Hepatocyte (in vitro differentiated cells): ENCODE results near the gene MCF2L.

ENCODE experiments used
- EZH2 ChIP-seq: fragments of 200-600 bp; sonication (generic); IDR thresholded peaks from 2 replicates; pipeline ENCODE4 v1.6.1; 2016; ENCODE audit warnings: antibody characterized with exemption, mild to moderate bottlenecking, borderline replicate concordance
- EZH2phosphoT487 ChIP-seq: fragments of 200-600 bp; sonication (generic); IDR thresholded peaks from one replicate; pipeline ENCODE4 v1.6.1; 2018; ENCODE audit warnings: antibody characterized with exemption, mild to moderate bottlenecking, low read depth, moderate library complexity; ENCODE audit not compliant: unreplicated experiment, severe bottlenecking
- TF ChIP-seq, protein P1 (sequence below): fragments of 200-600 bp; sonication (generic); IDR thresholded peaks from 2 replicates; pipeline ENCODE4 v1.5.1; 2016; ENCODE audit warnings: antibody characterized with exemption, mild to moderate bottlenecking; ENCODE audit not compliant: poor library complexity

DNA sequence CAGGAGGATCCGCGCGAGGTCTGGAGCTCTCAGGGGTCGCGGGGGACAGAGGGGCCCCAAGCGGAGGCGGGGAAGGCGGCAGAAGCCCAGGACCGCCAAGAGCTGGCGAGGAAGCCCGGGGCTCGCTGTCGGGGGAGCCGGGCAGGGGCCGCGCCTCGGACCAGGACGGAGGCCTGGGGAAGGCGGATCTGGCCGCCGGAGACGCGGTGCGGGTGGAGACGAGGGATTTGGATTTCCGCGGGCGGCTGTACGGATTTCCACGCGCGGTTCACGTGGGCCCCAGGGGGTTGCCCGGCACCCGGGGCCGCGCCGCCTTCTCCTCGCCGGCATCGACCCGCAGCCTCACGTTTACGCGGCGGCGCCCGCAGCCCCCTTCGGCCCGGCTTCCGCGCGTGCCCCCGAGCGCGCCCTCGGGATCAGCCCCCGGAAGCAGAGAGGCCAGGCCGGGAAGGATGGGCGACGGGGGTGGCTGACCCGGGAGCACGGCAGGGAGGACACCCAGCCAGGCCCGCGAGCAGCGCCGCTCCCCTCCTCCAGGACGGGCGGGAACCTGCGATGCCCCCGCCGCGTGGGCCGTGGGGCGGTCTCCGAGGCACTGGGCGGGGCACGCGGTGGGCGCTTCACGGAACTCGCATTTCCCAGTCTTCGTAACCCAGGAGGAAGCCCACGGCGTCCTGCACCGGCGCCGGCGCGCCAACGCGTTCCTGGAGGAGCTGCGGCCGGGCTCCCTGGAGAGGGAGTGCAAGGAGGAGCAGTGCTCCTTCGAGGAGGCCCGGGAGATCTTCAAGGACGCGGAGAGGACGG is 141.2 kb downstream of the MCF2L start:
- TF ChIP-seq, protein P1, sequence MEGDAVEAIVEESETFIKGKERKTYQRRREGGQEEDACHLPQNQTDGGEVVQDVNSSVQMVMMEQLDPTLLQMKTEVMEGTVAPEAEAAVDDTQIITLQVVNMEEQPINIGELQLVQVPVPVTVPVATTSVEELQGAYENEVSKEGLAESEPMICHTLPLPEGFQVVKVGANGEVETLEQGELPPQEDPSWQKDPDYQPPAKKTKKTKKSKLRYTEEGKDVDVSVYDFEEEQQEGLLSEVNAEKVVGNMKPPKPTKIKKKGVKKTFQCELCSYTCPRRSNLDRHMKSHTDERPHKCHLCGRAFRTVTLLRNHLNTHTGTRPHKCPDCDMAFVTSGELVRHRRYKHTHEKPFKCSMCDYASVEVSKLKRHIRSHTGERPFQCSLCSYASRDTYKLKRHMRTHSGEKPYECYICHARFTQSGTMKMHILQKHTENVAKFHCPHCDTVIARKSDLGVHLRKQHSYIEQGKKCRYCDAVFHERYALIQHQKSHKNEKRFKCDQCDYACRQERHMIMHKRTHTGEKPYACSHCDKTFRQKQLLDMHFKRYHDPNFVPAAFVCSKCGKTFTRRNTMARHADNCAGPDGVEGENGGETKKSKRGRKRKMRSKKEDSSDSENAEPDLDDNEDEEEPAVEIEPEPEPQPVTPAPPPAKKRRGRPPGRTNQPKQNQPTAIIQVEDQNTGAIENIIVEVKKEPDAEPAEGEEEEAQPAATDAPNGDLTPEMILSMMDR: no peak
- TF ChIP-seq EZH2: no peak
- TF ChIP-seq EZH2phosphoT487: no peak
